ENCODE measurements around the gene ZMYM3.

Gene ZMYM3

DNA sequence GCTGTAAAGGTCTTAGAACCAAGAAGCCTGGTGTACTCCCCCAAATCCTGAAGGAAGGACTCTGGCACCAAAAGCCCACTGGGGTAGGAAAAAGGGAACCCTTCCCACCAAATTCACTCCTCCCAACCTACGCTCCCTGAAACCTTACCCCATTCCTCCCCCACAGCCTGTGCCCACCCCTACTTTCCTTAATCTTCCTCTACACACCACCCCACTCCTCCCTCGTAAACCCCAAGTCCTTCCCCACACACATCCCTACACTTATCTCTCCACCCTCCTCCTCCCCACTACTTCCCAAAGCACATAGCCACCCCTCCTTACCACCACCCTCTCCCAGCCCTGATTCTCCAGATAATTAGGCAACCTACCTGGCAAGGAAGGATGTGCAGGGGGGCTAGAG, 1.7 kb downstream of the ZMYM3 start:
- no peak for DNase-seq

DNA sequence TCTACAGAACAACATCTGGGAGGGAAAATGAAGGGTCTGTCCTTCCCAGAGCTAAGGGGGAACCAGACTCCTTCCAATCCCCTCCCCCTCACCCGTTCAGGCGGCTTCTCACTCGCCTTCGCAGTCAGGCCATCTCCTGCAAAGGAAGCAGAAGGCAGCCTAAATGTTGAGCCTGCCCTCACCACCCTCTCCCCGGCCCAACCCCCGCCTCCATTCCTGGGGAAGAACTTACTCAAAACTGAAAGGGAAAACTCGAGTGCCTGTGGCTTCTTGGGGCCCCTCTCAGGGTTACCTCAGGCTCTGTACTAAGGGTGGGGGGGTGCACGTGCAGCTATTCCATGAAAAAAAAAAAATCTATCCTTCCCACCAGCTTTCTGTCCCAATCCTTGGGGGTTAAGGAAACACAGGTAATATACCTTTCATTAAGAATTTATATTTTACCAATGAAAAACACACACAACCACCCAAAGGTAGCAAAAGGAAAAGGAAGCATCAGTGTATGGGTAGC, 2.4 kb downstream of the ZMYM3 start:
- DNase-seq, result peak; percentile 4

DNA sequence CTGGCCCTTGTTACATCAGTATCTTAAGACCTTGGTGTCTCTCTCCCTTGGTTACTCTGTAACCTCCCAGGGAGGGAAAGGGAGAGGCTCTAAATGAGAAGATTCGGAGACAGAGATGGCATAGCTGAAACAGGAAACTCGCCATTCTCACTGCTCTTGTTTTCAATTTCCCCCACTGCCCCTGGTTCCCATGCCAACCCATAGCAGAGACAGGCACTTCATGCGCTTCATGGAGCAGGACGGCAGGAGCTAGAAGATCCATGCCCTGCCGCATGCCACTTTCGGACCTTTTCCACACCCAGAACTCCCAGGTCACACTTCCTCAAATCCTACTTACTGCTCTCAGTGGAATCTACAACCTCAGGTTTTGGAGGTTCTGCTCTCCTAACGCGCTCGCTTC, 3.1 kb downstream of the ZMYM3 start:
- DNase-seq, result no peak

DNA sequence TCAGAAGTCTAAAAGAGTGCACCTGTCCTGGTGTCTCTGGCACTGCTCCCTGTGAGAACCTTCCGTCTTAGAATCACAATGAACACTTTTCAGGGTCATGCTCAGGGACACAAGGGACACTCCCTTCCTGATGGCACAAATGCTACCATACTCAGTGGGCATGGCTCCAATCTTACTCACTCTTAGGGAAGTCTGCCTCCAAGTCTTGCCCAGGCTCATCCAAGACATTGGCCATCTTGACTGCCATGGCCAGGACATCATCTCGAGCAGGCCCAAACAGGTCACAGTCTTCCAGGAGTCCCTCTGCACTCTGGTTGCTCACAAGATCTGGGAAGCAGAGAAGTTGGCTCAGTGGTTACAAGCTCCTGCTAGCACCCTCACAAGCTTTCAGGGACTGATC, 8.8 kb downstream of the ZMYM3 start:
- DNase-seq, result no peak

DNA sequence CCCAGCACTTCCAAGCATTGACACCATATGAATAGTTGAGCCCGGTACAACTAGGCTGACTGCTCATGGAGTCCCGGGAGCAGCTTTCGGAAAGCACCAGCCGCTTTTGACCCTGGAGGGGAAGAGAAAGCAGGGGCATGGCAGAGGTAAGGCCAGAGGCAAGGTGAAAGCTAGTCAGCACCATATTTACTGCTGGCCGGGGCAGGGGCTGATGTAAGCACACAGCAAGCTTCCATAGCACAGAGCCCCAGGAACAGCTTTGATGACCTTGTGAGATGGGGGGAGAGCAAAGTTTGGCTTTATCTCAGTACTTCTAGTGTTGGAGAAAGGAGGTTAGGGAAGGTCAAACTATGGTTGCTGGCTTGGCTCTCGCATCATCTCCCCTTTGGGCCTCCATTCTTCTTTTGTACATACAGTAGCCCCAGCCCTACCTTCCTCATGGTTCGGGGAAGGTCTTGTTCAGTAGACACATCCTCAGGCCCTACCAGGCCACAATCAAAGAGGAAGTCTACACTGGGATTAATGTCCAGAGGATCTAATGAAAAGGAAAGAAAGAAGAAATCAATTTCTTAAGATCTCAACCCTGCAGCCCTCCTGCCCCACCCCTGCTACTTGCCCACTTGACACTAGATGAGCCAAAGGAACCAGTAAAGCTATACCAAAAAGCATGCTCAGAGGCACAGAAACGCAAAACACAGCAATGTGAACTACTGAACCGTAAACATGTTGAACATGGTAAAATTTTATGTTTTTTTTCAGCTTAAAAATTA, 9.4 kb downstream of the ZMYM3 start:
- DNase-seq, result no peak

DNA sequence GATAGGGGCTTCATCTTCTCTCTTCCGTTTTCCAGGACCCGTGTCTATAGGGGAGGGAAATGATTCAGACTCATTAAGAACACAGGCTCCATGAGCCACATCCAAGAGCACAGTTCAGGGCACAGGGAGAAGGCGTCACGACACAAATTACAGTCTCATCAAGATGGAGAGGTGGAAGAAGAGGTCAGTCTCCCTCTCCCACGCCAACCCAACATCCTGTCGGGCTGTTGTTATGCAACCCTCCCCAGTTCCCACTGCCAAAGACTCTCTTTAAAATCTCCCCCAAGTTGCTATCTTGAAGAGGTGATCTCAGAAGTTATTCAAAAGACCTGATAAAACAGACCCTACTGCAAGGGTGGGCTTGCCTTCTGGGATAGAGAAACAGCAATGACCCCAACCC, 12.6 kb downstream of the ZMYM3 start:
- no peak for DNase-seq

DNA sequence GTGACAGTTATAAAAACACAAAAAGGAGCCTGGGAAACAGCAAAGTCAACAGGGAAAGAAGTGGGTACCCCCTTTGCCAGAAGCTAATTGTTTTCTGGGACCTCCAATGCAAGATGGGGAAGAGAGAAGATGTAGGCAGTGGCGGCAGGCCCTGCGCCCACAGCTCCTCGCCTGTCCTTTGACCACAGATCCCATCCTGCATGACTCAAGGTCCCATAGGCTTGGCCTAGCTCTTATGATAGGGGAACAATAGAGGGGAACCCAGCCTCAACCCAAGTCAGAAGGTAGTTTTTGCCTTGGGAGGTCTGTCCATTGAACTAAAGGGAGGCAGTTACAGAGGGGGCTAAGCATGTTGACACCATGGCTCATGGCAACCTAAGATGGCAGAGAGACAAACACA, 14.2 kb downstream of the ZMYM3 start:
- DNase-seq, result no peak

DNA sequence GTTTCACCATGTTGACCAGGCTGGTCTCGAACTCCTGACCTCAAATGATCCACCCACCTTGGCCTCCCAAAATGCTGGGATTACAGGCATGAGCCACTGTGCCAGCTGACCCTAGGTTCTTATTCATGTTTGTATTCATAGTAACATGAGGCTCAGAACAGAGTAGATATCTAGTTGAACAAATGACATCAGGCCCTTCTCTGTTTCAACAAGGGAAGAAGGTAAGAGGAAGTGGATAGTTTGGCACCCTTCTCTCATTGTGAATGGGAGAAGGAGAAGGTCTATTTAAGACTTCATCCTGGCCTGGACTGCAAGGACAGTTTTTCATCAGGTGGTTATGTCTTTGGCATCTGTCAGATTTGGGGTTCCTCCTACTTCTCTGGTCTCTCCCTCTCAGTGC, 17.1 kb downstream of the ZMYM3 start:
- no peak for DNase-seq

DNA sequence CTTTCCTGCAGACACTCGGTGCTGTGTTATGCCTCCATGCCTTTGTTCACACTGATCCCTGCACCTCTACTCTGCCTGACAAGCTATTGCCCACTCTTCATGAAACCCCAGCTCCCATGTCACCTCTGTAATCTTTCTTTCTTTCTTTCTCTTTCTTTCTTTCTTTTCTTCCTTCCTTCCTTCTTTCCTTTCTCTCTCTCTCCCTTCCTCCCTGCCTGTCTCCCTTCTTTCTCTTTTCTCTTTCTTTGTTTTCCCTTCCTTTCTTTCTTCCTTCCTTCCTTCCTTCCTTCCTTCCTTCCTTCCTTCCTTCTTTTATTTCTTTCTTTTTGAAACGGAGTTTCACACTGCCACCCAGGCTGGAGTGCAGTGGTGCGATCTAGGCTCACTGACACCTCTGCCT, 18.5 kb downstream of the ZMYM3 start:
- DNase-seq, result no peak

DNA sequence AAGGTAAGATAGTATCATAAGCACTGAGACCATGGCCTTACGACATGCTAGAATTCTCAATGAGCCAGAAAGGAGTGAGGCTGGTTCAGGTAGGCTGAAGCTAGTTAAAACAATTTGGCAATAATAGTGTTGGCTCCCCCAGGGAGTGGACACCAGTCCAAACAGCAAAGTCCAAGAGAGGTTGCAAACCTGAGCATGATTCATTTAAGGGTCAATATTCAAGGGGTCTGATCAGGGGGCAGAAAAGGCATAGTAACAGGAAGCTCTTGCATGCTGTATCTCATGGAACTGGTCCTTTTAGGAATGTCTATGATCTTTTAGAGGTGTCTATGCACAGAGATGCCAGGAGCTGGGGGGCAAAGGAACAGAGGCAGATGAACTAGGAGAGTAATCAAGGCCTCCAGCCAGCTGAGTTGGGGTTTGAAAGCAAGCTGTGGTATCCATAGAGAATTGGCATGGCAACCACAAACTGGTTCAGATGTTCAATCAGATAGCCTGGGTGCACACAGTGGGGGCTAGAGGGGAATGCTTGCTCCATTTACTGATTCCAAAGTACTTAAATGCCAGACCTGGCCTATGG, 25.8 kb downstream of the ZMYM3 start:
- no peak for DNase-seq

DNA sequence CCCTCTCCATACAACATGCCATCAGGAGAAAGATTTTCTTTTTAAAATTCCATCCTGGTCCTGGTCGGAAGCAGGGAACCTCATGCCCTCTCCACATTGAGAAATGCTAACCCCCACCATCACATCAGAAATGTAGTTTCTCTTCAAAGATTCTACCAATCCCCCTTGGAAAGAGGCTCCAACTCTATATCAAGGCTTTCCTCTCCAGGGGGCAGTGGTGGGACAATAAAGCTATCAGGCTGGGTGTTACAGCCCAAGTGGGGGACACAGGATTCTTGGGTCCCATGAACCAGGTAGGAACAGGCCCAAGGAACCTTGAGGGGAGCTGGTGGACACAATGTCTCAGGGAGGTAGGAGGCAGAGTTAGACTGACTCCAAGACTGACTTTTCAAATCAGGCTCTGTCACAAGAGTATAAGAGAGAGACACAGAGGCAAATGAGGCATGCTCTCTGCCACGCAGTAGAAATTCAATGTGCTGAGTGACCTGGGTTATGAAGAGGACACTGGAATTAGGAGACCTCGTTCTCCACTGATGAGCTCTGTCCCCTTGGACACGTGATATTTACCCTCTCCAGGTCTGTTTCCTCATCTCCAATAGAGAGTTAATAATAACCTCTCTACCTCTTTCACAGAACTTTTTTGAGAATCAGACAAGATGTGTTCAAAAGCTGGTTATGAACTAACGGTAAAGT, 26.4 kb downstream of the ZMYM3 start:
- no peak for DNase-seq

DNA sequence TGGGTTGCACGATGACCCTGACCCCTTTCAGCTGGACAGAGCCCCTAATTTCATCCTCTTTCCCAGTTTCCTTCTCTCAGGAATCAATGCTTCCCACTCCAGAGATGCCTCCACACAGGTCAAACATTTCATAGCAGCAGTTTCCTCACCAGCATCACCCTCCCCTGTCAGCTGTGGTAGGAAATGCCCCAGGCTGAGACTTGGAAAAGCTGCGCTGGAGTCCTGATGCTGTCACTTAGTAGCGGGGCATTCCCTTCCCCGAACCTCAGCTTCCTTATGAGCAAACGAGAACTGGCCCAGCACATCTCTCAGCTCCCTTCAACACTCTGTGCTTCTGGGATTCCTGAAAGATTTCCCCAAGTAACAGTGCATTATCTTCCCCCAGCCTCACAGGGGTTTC, 28.3 kb downstream of the ZMYM3 start:
- no peak for DNase-seq

DNA sequence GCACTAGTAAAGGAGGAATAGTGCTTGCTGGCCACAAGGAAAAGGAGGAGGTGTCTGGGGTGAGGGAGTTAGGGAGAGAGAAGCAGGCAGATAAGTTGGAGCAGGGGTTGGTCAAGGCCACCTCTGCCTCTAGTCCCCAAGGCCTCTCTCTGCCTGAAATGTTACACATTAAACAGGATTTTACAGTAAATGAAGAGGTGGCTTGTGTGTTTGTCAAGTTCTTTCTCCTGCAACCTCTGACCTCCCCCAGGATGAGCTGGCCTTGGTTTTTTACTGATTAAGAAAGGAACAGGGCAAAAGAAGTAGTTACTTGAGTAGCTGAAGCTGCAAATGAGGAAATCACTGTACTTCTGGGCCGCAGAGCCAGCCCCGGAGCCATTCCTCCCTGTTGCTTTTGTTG, 28.9 kb downstream of the ZMYM3 start:
- no peak for DNase-seq

DNA sequence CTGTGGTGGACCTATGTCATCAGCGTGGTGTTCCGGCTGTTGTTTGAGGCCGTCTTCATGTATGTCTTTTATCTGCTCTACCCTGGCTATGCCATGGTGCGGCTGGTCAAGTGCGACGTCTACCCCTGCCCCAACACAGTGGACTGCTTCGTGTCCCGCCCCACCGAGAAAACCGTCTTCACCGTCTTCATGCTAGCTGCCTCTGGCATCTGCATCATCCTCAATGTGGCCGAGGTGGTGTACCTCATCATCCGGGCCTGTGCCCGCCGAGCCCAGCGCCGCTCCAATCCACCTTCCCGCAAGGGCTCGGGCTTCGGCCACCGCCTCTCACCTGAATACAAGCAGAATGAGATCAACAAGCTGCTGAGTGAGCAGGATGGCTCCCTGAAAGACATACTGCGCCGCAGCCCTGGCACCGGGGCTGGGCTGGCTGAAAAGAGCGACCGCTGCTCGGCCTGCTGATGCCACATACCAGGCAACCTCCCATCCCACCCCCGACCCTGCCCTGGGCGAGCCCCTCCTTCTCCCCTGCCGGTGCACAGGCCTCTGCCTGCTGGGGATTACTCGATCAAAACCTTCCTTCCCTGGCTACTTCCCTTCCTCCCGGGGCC, 29.7 kb downstream of the ZMYM3 start:
- DNase-seq, result no peak

DNA sequence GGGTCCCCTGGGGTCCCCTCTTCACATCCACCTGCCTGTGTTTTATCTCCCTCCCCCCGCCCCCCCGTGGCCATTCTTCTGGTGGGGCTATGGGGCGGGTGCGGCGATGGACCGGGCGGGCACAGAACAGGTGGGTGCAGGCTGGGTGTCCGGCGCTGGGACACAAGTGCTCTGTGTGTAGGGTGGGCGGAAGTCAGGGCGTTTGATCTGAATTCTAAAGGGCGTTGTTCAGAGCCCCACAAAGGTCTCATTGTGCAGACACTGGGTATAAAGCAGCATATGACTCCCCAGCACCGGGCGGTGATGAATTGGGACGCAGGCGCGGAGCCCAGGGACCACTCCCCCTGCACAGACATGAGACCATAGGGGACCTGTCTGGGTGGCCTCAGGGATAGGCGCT, 31.0 kb downstream of the ZMYM3 start, which contains the start of gene GJB1:
GJB1 (plus strand) TSS at position 296 of the 400 bp plus-strand sequence. CDS start 484 bp downstream, outside the sequence.
- no peak for DNase-seq

DNA sequence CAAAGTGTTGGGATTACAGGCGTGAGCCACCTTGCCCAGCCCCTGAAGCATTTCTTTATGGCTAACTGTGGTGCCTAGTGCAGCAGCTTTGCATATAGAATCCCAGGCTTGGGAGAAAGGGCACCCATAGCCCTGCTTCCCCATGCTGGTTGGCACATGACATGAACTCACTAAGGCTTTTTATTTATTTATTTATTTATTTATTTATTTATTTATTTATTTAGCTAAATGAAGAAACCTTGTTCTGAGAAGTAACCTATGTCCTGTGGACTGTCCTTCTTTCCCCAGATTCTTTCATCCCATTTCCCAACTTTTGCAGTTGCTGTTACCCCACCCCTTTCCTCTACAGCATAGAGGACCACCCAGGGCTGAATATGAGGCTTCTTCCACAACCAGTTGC, 32.8 kb downstream of the ZMYM3 start:
- DNase-seq, result no peak

DNA sequence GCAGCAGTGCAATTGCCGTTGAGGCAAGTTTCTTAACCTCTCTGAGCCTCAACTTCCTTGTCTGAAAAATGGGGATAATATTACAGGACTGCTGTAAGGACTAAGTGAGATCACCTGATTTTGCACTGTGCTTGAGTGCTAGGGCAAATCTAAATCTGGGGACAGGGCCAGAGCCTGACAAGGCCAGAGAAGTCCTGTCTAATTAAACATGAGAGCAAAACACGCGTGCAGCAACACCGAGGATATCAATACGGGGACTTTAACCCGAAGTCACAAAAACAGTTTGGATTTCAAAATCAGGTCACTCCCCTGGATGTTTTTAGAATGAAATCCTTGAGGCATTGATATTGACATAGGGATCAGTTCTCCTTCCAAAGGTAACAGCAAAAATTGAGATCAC, 36.6 kb downstream of the ZMYM3 start:
- no peak for DNase-seq

DNA sequence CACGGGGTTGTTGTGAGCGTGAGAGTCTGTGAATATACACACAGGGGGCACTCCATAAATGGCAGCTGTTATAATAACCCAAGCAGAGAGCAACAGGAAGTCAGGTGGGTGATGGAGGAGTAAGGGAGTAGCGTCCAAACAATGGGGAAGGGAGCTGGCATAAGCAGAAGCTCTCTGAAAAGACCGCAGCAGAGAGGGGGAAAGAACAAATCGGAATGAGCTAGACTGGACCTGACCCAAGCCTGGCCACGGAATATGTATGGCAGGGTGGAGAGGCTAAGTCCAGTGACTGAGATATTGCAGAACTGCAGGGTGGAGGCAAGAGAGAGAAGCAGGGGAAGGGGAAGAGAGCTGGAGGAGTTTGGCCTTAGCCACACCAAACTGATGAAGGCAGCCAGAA, 37.5 kb downstream of the ZMYM3 start:
- no peak for DNase-seq

DNA sequence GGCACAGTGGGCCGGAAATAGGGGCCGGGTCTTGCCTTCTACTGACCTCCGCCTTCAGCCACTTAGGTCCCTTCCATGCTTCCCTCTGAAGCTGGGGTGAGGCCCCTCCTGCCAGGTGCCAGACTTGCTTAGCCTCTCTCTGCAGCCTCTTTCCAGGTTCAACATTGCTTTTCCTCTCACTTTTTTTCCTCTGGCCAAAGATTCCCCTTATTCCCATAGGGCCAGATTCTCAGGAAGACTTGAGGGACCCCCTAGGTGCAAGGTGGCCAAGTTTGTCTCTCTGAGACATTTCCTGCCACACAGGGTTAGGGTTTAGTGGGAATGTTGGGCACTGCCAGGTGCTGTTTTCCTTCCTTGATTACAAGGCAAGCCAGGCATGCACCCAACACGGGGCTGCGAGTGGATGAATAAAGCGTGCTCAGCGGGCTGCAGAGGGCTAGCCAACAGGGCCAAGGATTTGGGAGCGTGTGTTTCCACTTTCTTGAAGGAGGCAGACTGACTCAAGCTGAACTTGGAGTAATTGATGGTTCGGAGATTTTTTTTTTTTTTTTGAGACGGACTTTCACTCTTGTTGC, 38.5 kb downstream of the ZMYM3 start:
- no peak for DNase-seq

DNA sequence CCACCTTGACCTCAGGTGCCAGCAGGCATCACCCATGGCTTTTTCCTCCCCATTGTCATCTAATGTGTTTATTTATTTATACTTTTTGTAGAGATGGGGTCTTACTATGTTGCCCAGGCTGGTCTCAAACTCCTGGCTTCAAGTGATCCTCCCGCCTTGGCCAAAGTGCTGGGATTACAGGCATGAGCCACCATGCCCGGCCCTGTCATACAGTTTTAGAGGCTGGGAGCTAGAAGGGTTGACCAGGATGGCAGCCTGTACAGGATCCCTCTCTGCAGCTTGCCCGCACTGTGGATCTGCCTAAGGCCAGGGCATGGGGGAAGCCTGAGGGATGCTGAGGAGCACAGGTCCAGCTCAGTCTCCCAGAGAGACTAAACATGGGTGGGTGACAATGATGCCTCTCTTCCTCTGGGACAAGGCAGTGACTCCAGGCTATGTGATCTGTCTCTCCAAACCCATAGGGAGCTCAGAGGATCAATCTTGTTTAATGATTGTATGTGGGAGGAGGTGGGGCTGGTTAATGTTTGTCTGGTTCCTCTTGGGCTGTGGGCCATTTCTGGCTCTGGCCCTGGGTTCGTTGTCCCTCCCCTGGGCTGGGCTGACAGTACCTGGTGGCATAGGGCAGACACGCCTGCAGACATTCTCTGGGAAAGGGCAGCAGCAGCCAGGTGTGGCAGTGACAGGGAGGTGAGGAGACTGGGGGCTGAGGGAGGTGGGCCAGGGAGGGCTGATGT, 39.2 kb downstream of the ZMYM3 start:
- no peak for DNase-seq

DNA sequence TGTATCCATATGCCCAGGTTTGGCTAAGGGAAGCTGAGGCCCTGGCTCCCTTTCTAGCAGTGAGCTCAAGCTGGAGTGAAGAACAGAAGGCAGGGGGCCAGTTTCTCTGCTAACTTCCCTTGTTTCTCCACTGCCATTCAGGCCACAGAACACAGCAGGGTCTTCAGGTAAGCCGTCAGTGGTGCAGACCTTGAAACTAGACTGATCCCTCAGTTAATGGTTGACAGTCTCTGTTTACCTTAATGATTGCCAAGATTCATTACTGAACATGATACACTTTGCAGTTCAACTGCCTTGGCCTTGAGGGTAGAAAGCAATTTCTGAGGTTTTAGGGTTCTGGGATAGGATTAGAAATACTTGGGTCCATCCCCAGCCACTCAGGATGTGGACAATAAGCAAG, 39.8 kb downstream of the ZMYM3 start:
- DNase-seq, result no peak

DNA sequence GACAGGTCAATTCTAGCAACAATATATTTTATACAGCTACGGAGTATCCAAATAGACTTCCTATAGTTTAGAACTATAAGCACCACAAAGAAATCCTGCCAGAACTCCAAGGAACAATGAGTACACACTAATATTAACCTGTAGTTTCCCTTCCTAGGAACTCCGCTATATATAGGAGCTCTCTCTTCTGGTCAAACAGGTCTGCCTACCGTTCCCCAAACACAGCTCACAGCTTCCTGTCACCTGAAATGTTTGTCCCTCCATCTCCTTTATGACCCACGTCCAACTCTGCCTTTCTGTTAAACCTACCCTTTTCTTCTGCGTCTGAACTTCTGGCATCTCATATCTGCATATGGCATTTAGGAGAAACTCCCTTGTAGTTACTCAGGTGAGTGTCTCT, 41.4 kb downstream of the ZMYM3 start:
- no peak for DNase-seq

DNA sequence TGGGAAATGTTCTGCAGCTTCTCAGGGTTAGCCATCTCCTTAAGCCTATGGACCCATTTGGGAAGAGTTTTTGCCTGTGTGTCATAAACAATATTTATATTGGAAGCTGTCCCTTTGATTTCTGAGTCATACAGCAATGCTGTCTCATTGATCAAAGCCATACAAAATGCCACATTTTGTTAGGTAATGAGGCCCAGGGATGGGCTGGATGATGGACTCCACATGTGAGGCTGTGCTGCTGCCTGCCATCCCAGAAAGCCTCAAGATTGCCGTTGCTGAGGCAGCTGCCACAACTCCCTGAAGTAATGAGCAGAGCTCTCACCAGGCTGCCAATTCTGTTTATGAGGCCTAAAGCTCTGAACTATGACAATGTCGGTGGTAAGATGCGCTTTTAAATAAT, 43.1 kb downstream of the ZMYM3 start:
- DNase-seq, result peak; percentile 38

Measured in fibroblast of skin of right quadriceps (primary cell).